NCI-H82 treated with DMSO at 0.1 percent for 48 hours (cell line): ENCODE results near the gene MTURN.

Source experiments
- DNase-seq: peaks from one replicate; lab custom pipeline; 2025; ENCODE audit not compliant: unreplicated experiment; lab: John Stamatoyannopoulos, UW

Gene MTURN

GRCh38 chr7:30201921-30202320 lies 67.1 kb downstream of the MTURN start:
- no peak for DNase-seq

GRCh38 chr7:30202671-30203070 lies 67.9 kb downstream of the MTURN start:
- no peak for DNase-seq

DNA sequence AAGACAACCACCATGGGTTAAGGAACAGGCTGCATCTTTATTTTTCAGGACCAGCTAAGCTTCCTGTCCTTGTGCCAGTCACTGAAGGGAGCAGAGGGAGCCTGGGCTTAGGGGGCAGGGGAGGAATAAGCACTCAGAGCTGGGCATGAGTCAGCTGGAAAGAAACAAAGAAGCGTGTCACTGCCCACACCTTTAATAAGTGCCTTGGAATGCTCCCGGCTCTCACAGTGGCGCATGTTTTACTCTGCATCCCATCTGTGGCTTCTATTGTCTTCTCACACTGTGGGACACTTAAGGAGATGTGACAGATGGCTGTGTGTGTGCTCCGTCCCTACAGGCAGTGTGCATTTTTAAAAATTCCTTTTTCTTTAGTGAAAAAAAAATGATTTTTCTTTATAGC lies 71.7 kb downstream of the MTURN start:
- DNase-seq = peak; percentile 2

- DNase-seq = no peak
Measured at GRCh38 chr7:30206942-30207341, 72.2 kb downstream of the MTURN start.

- no peak for DNase-seq
Measured at GRCh38 chr7:30207376-30207775, 72.6 kb downstream of the MTURN start.

DNA sequence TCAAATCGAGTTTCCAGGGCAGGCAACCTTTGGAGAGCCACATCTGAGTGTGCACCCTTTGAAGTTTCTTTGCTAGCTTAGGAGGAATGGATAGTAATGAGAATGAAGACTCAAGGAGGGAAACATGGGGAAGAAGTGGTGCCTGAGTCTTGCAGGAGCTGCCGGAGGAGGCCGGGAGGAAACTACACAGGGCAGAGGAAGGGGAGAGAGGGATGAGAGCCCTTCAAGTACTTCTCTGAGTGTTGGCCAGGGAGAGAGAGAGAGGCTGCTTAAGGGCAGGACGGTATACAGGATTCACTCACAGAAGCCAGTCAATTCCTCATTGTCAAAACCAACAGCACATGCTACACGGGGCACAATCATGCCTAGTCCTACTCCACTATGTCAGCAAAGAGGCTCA lies 75.2 kb downstream of the MTURN start:
- DNase-seq = no peak
